ENCODE measurements around the gene NDUFB2.
"Not testable (repeated sequence)": the region's sequence is repeated elsewhere in the genome, so short reads cannot be mapped to it uniquely, and the experiment has no call there.

NDUFB2 gene

DNA sequence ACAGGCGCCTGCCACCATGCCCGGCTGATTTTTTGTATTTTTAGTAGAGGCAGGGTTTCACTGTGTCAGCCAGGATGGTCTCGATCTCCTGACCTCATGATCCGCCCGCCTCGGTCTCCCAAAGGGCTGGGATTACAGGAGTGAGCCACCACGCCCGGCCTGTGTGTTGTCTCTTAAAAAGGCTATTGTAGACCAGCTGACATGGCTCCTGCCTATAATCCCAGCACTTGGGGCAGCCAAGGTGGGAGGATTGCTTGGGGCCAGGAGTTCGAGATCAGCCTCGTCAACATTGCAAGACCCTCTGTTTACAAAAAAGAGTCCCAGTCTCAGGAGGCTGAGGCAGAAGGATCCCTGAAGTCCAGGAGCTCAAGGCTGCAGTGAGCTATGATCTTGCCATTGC lies 2.7 kb upstream of the NDUFB2 start:
- not testable (repeated sequence) for DNase-seq

DNA sequence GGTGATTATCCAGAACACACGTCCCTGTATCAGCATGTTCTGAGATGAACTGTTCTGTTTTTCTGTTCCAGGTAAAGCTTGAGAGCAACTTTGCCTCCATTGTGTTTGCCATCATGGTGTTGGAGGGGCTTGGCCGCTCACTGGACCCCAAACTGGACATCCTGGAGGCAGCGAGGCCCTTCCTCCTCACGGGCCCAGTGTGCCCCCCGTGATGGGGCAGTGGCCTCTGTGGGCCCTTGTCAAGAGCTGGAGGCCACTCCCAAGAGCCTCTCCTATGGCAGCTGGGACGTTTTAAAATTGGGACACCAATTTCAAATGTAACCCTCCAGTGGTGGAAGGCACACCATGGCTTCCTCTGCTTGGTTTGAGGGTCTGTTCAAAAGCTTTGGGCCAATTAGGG lies 1.9 kb upstream of the NDUFB2 start:
- DNase-seq, result no peak

GRCh38 chr7:140695381-140695780 lies 1.1 kb upstream of the NDUFB2 start:
- DNase-seq, result no peak

DNA sequence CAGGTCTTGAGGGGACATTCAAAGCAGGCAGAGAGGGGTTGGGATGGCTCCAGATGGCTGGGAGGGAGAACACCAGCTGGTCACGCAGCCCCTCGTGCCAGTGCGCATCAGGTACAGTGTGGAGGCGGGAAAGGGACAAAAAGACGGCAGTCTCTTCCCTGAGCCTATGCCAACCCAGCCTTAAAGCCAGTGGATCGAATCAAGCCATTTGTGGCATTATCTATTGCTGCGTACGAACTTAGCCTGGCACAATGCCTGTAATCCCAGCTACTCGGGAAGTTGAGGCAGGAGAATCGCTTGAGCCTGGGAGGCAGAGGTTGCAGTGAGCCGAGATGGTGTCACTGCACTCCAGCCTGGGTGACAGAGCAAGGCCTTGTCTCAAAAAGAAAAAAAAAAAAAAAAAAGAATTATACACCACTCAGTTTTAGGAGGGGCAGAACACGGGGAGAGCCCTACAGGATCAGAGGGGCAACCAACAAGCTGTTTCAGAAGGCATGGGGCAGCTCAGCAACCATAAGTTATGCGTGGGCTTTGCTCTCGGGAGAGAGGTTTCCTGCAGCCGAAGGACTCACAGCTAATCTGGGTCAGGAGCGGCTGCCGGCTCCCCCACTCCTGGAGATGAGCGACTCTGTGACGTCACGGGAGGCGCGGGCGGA lies 356 bp upstream of the NDUFB2 start:
- peak; percentile 83 to 91 for DNase-seq

GRCh38 chr7:140697447-140698143 lies 1.1 kb downstream of the NDUFB2 start:
- no peak for DNase-seq

- no peak for DNase-seq
Measured at GRCh38 chr7:140698477-140698876, 2.0 kb downstream of the NDUFB2 start.

- no peak for DNase-seq
Measured at GRCh38 chr7:140702774-140703173, 6.3 kb downstream of the NDUFB2 start.

DNA sequence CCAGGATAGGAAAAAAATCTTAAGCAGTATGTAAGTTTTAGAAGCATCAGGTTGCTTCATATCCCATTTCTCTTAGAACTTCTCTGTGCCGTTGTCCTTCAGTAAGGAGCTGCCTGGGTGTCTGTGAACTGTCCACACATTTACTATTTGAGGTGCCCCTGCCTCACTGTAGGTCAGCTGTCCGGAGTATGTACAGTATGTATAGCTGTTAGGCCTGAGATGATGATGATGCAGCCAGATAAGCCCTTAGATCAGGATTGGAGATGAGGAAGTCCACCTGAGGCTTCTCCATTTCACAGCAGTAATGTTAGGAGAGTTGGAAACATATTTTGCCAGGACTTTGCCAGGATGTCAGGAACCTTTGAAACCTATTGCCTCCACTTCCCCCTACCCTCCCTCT lies 7.7 kb downstream of the NDUFB2 start:
- DNase-seq, result no peak

DNA sequence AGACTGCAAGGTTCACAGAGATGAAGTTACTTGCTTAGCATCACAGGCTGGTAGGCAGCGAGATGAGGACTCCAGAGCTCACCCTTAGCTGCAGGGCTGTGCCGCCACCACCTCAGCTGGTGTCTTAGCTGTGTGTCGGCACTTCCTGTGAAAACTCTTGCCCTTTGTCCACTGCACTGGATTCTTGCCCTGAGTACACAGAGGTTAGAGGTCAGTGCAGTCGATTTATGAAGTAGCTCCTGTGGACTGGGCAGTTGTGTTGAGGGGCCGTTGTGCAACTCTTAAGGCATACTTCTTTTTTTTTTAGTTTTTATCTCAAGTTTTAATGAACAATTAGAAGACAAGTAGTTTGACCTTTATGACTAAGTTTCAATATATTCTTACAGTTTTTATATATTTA lies 10.6 kb downstream of the NDUFB2 start:
- no peak for DNase-seq

DNA sequence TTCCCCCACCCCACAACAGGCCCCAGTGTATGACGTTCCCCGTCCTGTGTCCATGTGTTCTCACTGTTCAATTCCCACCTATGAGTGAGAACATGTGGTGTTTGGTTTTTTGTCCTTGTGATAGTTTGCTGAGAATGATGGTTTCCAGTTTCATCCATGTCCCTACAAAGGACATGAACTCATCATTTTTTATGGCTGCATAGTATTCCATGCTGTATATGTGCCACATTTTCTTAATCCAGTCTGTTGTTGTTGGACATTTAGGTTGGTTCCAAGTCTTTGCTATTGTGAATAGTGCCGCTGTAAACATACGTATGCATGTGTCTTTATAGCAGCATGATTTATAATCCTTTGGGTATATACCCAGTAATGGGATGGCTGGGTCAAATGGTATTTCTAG lies 12.3 kb downstream of the NDUFB2 start:
- not testable (repeated sequence) for DNase-seq

GRCh38 chr7:140712392-140712791 lies 15.9 kb downstream of the NDUFB2 start:
- not testable (repeated sequence) for DNase-seq

- DNase-seq, result no peak
Measured at GRCh38 chr7:140714331-140715040, 18.0 kb downstream of the NDUFB2 start.

DNA sequence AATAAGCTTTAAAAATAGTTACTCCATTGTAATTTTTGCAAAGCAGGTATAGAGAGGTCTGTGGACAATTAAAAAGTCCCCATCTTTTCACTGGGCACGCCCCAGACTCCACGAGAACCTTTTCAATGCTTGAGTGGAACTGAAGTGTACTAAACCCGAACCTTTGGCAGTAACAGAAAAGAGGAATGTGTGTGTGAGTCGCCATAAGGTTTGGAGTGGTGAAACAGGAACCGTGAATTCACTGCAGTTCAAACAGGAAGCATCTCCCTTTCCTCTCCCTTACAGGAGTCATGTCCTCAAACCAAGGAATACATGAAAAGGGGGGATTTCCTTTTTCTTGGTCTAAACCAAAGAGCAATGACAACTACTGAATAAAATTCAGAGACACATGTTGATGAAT lies 23.2 kb downstream of the NDUFB2 start:
- DNase-seq, result no peak

GRCh38 chr7:140722254-140722653 lies 25.7 kb downstream of the NDUFB2 start:
- no peak for DNase-seq

DNA sequence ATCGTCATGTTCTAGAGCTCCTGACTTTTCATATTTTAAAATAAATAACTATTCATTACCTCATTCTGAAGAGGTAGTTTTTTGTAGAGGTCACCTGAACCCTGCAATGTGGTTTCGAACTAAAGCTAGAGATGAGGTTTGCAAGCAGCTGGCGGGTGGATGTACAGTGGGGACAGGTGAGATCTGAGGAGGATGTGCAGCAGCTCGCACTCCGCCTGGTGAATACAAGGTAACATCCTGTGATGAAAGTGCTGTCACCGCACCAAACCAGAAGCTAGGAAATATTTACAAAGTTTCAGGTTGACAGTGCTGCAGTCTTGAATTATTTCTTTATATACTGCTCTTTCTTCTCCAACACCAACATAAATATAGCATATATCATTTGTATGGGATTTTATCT lies 26.5 kb downstream of the NDUFB2 start:
- DNase-seq, result no peak

GRCh38 chr7:140723574-140723973 lies 27.1 kb downstream of the NDUFB2 start:
- DNase-seq, result no peak

DNA sequence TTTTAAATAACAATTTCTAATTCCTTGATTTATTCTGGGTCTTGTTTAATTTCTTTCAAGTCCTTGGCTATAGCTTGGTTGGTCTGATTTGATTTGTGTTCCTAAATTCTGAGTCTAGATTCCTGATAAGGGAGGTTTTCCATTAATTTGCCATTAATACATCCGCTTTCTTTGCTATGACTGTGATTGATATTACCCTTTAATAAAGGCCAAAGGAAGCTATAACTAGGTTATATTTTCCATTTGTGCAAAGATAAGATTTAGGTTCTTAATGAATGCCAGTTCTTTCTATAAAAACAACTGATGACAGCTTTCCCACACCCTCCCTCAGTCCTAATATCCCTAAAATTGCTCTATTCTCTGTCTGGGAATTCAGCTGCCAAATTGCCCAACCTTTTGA lies 28.2 kb downstream of the NDUFB2 start:
- DNase-seq, result no peak

- peak; percentile 8 to 47 for DNase-seq
Measured at GRCh38 chr7:140726281-140726680, 29.8 kb downstream of the NDUFB2 start.

DNA sequence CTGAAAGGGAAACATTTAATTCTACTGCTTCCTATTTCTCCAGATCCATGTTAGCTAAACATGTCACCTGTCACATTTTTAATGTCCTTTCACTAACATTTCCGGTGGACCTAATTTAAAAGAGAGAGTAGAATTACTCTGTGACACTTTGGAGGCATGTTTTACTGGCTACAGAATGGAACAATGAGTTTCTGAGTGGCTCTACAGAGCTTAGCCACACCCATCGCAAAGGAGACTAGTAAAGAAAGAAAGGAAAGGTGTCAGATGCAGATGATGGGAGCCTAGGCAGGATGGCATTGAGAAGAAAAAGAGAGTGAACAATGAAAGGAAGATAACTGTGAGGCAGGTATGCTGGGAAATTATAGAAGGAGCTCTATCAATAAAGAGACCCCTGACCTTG lies 35.9 kb downstream of the NDUFB2 start:
- DNase-seq, result no peak

DNA sequence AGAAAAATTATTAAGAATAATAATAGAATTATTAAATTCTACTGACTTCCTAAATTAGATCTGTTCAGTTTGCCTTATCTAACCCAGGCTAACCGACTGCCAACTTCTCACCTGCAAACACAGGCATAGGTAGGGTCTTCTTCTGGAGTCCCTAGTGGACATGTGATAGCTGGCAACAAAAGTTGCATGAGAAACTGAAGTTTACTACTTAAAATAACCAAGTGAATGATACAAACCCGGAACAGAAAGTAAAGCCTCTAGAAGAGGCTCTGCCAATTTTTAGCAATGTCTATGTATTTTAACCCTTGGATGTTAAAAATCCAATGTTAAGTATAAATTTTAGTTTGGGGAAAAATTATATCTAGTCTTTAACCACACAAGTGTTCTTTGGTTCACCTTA lies 37.6 kb downstream of the NDUFB2 start:
- DNase-seq, result no peak

GRCh38 chr7:140734729-140735128 lies 38.2 kb downstream of the NDUFB2 start:
- no peak for DNase-seq

DNA sequence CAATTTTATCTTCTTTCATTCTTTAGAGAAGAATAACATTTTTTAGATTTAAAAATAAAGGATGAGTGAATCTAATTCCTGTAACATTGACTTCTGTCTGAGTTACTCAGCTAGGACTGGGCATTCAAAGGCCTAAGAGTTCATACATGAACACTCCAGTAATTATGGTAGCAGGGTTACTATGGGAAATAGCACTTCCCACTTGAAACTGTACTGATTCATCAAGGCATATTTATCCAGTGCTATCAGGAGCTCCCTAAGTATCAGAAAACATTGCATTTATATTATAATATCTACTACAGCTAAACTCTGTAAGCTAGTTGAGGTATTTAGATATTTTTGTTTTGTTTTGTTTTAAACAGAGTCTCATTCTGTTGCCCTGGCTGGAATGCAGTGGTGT lies 41.8 kb downstream of the NDUFB2 start:
- no peak for DNase-seq

DNA sequence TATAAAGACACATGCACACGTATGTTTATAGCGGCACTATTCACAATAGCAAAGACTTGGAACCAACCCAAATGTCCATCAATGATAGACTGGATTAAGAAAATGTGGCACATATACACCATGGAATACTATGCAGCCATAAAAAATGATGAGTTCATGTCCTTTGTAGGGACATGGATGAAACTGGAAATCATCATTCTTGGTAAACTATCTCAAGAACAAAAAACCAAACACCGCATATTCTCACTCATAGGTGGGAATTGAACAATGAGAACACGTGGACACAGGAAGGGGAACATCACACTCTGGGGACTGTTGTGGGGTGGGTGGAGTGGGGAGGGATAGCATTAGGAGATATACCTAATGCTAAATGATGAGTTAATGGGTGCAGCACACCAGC lies 46.7 kb downstream of the NDUFB2 start:
- not testable (repeated sequence) for DNase-seq

DNA sequence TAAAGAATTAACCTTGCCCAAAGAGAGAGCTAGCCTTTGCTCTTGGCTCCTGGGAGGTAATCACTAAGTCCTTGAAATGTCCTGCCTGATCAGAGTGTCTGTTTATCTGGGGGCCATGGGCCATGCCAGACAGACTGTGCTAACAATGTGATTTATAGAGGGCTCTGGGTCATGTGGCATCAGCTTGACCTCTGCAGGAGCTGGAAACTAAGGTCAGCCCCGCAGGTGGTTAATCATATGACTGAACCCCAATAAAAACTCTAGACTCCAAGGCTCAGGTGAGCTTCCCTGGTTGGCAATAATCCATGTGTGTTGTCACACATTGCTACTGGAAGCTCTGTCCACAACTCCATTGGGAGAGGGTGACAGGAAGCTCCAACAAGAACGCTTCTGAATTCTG lies 47.5 kb downstream of the NDUFB2 start:
- no peak for DNase-seq
